H9 (cell line): Measurements from ENCODE around the gene ZFPL1. TPM values are rescaled to one million over a fixed set of nuclear protein-coding genes. Genes with fewer than 3 reads are reported as not detected.

Source experiments
- DNase-seq: peaks from one replicate; pipeline ENCODE4 v3.0.0-alpha.2; 2017
- H2AFZ ChIP-seq: one replicate; pipeline ENCODE4 v1.6.1; 2013; ENCODE audit warnings: mild to moderate bottlenecking, low read length, control low read depth, moderate library complexity
- H2AK5ac ChIP-seq: 2 replicates; pipeline ENCODE4 v1.6.1; 2013; ENCODE audit warnings: low read length, control low read depth, mixed read lengths; ENCODE audit not compliant: insufficient read length
- H2BK120ac ChIP-seq: one replicate; pipeline ENCODE4 v1.6.1; 2013; ENCODE audit warnings: low read depth, mild to moderate bottlenecking, low read length, control low read depth, inconsistent platforms; ENCODE audit not compliant: poor library complexity, severe bottlenecking
- H2BK12ac ChIP-seq: 2 replicates; pipeline ENCODE4 v1.6.1; 2013; ENCODE audit warnings: low read length, control low read depth, mixed read lengths, low read depth; ENCODE audit not compliant: insufficient read length
- H2BK15ac ChIP-seq: 2 replicates; pipeline ENCODE4 v1.6.1; 2013; ENCODE audit warnings: low read depth, low read length, control low read depth
- H2BK20ac ChIP-seq: one replicate; pipeline ENCODE4 v1.6.1; 2013; ENCODE audit warnings: low read depth, mild to moderate bottlenecking, low read length, control low read depth, inconsistent platforms; ENCODE audit not compliant: poor library complexity, severe bottlenecking
- H2BK5ac ChIP-seq: 2 replicates; pipeline ENCODE4 v1.6.1; 2013; ENCODE audit warnings: low read length, control low read depth, mixed read lengths; ENCODE audit not compliant: insufficient read length
- H3K14ac ChIP-seq: 2 replicates; pipeline ENCODE4 v1.6.1; 2013; ENCODE audit warnings: low read length, control low read depth; ENCODE audit not compliant: insufficient read depth
- H3K18ac ChIP-seq: 2 replicates; pipeline ENCODE4 v1.6.1; 2013; ENCODE audit warnings: low read depth, mild to moderate bottlenecking, mixed read lengths, low read length, control low read depth; ENCODE audit not compliant: insufficient read length
- H3K23ac ChIP-seq: 2 replicates; pipeline ENCODE4 v1.6.1; 2013; ENCODE audit warnings: low read length, control low read depth, mixed read lengths, low read depth; ENCODE audit not compliant: insufficient read length
- H3K23me2 ChIP-seq: 2 replicates; pipeline ENCODE4 v1.6.1; 2013; ENCODE audit warnings: low read depth, mild to moderate bottlenecking, mixed read lengths, low read length, control low read depth; ENCODE audit not compliant: insufficient read length, poor library complexity, severe bottlenecking
- H3K27ac ChIP-seq: 2 replicates; pipeline ENCODE4 v1.5.1; 2013; ENCODE audit warnings: low read length, control low read depth, mixed read lengths, low read depth; ENCODE audit not compliant: insufficient read length
- H3K27me3 ChIP-seq: 2 replicates; pipeline ENCODE4 v1.6.1; 2013; ENCODE audit warnings: low read length, control low read depth, inconsistent platforms; ENCODE audit not compliant: insufficient read depth
- H3K4ac ChIP-seq: 2 replicates; pipeline ENCODE4 v1.6.1; 2013; ENCODE audit warnings: low read depth, mild to moderate bottlenecking, control low read depth, inconsistent platforms, low read length, moderate library complexity
- H3K4me1 ChIP-seq: 2 replicates; pipeline ENCODE4 v1.6.1; 2013; ENCODE audit warnings: low read length, control low read depth, inconsistent platforms; ENCODE audit not compliant: insufficient read depth
- H3K4me2 ChIP-seq: 2 replicates; pipeline ENCODE4 v1.6.1; 2013; ENCODE audit warnings: low read length, control low read depth, mixed read lengths; ENCODE audit not compliant: insufficient read length, insufficient read depth
- H3K56ac ChIP-seq: 2 replicates; pipeline ENCODE4 v1.6.1; 2013; ENCODE audit warnings: low read depth, mild to moderate bottlenecking, mixed read lengths, low read length, control low read depth; ENCODE audit not compliant: insufficient read length
- H3K79me1 ChIP-seq: 2 replicates; pipeline ENCODE4 v1.6.1; 2013; ENCODE audit warnings: low read depth, mild to moderate bottlenecking, moderate library complexity, low read length, control low read depth, inconsistent platforms; ENCODE audit not compliant: insufficient read depth, poor library complexity, severe bottlenecking
- H3K79me2 ChIP-seq: 2 replicates; pipeline ENCODE4 v1.6.1; 2013; ENCODE audit warnings: low read length, control low read depth, inconsistent platforms; ENCODE audit not compliant: insufficient read depth
- H3K9ac ChIP-seq: 2 replicates; pipeline ENCODE4 v1.6.1; 2013; ENCODE audit warnings: low read length, control low read depth, mixed read lengths; ENCODE audit not compliant: insufficient read length; ENCODE audit errors: extremely low read depth
- H3K9me3 ChIP-seq: one replicate; pipeline ENCODE4 v1.6.1; 2013; ENCODE audit warnings: low read depth, low read length, inconsistent platforms; ENCODE audit not compliant: control insufficient read depth
- H3T11ph ChIP-seq: one replicate; pipeline ENCODE4 v1.6.1; 2013; ENCODE audit warnings: mild to moderate bottlenecking, low read length, control low read depth, inconsistent platforms
- H4K20me1 ChIP-seq: one replicate; pipeline ENCODE4 v1.6.1; 2013; ENCODE audit not compliant: control insufficient read depth, insufficient read length, insufficient read depth
- H4K5ac ChIP-seq: 2 replicates; pipeline ENCODE4 v1.6.1; 2013; ENCODE audit warnings: low read depth, mild to moderate bottlenecking, mixed read lengths, low read length, control low read depth; ENCODE audit not compliant: insufficient read length
- H4K8ac ChIP-seq: replicated peaks from 2 replicates; pipeline ENCODE4 v1.6.1; 2013; ENCODE audit warnings: low read length, control low read depth, mixed read lengths, low read depth; ENCODE audit not compliant: insufficient read length
- H4K91ac ChIP-seq: 2 replicates; pipeline ENCODE4 v1.6.1; 2013; ENCODE audit warnings: low read depth, mild to moderate bottlenecking, moderate library complexity, mixed read lengths, low read length, control low read depth; ENCODE audit not compliant: insufficient read length
- H3K27ac Mint-ChIP-seq, 3 experiments: 2 replicates in 2 of 3; 3 replicates in 1 of 3; pipeline ENCODE4 v1.8.0; 2020 to 2021; ENCODE audit warnings: mixed read lengths in 3 of 3, mild to moderate bottlenecking in 1 of 3, moderate library complexity in 1 of 3
- H3K27me3 Mint-ChIP-seq: 2 replicates; pipeline ENCODE4 v1.8.0; 2021; ENCODE audit warnings: low read depth, mild to moderate bottlenecking, moderate library complexity, mixed read lengths
- H3K36me3 Mint-ChIP-seq, 3 experiments: 2 replicates in 2 of 3; 3 replicates in 1 of 3; pipeline ENCODE4 v1.8.0; 2020 to 2021; ENCODE audit warnings: low read depth in 3 of 3, mixed read lengths in 3 of 3; ENCODE audit not compliant: insufficient read depth in 1 of 3
- H3K4me1 Mint-ChIP-seq, 2 experiments: 2 replicates each; pipeline ENCODE4 v1.8.0; 2020; ENCODE audit warnings: mixed read lengths in 2 of 2
- H3K4me3 Mint-ChIP-seq, 2 experiments: 2 replicates in 1 of 2; 3 replicates in 1 of 2; pipeline ENCODE4 v1.8.0; 2020 to 2021; ENCODE audit warnings: mild to moderate bottlenecking in 2 of 2, mixed read lengths in 2 of 2, moderate library complexity in 1 of 2
- H3K9me3 Mint-ChIP-seq, 2 experiments: 2 replicates in 1 of 2; 3 replicates in 1 of 2; pipeline ENCODE4 v1.8.0; 2020; ENCODE audit warnings: mild to moderate bottlenecking in 2 of 2, mixed read lengths in 2 of 2, moderate library complexity in 1 of 2
- CTCF ChIP-seq: fragments of 200-600 bp; sonication (generic); conservative IDR thresholded peaks from 3 replicates; pipeline ENCODE4 v1.8.0; 2021; ENCODE audit warnings: antibody characterized with exemption, mild to moderate bottlenecking
- WGBS: extraction: QIAGEN DNeasy Blood & Tissue Kit; methylation state at CpG from one replicate; pipeline ENCODE4 v1.1.7; 2013; ENCODE audit warnings: missing lambda C conversion rate, low lambda C conversion rate, mixed read lengths; ENCODE audit not compliant: insufficient read length; ENCODE audit errors: extremely low coverage; 5-methylcytosine and 5-hydroxymethylcytosine counted together
- total RNA-seq: library from RNA; stranded (reverse); gene quantifications from 2 replicates; pipeline ENCODE4 v1.2.1, GENCODE V29; 2021

The ZFPL1 gene
- total RNA-seq, 1 experiment from 2014 or later = 24.2 TPM

- Histone ChIP-seq H3K79me2 (no peaks in the 10 kb centered on the region), H3T11ph (no peak overlapping the region), H2AK5ac (no peak overlapping the region), H3K4ac (no peak overlapping the region), H3K18ac (no peak overlapping the region), H4K91ac (no peak overlapping the region), H2BK5ac (no peak overlapping the region), H3K9ac (no peak overlapping the region), H3K79me1 (no peaks in the 10 kb centered on the region), H3K9me3 (no peaks in the 10 kb centered on the region), H3K27me3 (no peaks in the 10 kb centered on the region), H4K20me1 (no peaks in the 10 kb centered on the region), H4K8ac (no peak overlapping the region), H3K23ac (no peak overlapping the region), H2AFZ (no peak overlapping the region), H3K14ac (no peak overlapping the region), H3K4me2 (no peak overlapping the region), H2BK20ac (no peak overlapping the region), H3K23me2 (no peaks in the 10 kb centered on the region), H2BK12ac (no peak overlapping the region), H4K5ac (no peak overlapping the region), H2BK15ac (no peak overlapping the region), H3K56ac (no peak overlapping the region), H3K27ac (no peak overlapping the region), H3K4me1 (peaks cover 6% of the 10 kb centered on the region; the same call in 1 of the 2 replicates), H2BK120ac (no peak overlapping the region)
- no CpG with 5 or more reads among the region's 4 CpGs for WGBS
- TF ChIP-seq CTCF = no peak
- H3K36me3 Mint-ChIP-seq = no peaks in the 10 kb centered on the region
- H3K9me3 Mint-ChIP-seq = no peaks in the 10 kb centered on the region
- no peak overlapping the region for H3K4me3 Mint-ChIP-seq
- no peak for DNase-seq
- no peak overlapping the region for H3K27ac Mint-ChIP-seq
- H3K27me3 Mint-ChIP-seq = peaks cover 3% of the 10 kb centered on the region
- peaks cover 25 to 34% of the 10 kb centered on the region in 2 experiments for H3K4me1 Mint-ChIP-seq
Observed at GRCh38 chr11:65064847-65065240, 19.2 kb upstream of the ZFPL1 start.
